Measurements from ENCODE around the gene HIPK1. TPM values are rescaled to one million over a fixed set of nuclear protein-coding genes. Genes with fewer than 3 reads are reported as not detected.

The HIPK1 gene
- total RNA-seq, 1 experiment from 2014 or later: 41.5 TPM

GRCh38 chr1:113983826-113984225 is 54.7 kb downstream of the HIPK1 start:
- BruUV-seq (replicated peaks): no TSS peak
- DNase-seq (ENCODE audit: low read depth, low spot score): no peak
- in situ Hi-C loops (cut with HindIII; ENCODE audit: low pct_unique_long_range_greater_than_20kb, low sequenced_read_pairs): no loop called here
- no peak for TF ChIP-seq REST (IDR thresholded peaks at IDR 0.05; ENCODE audit: insufficient read depth in 1 of 2, low read depth in 2 of 2, low read length in 1 of 2)
- no peak for TF ChIP-seq POLR2AphosphoS5 (IDR thresholded peaks at IDR 0.05; ENCODE audit: low read depth, low read length)
- TF ChIP-seq CTCF (IDR thresholded peaks at IDR 0.05): no peak
- no peak for TF ChIP-seq SIN3A (IDR thresholded peaks at IDR 0.05; ENCODE audit: borderline replicate concordance, insufficient read depth, low read depth, low read length)
- TF ChIP-seq TCF7L2 (IDR thresholded peaks at IDR 0.05; ENCODE audit: low read depth, low read length): no peak
- CTCF ChIA-PET: no interaction called here
- POLR2A ChIA-PET: no interaction called here
- Histone ChIP-seq H3K4me3 (ENCODE audit: low read depth in 2 of 2, low read length in 2 of 2) (no peak overlapping the region), H3K36me3 (ENCODE audit: control insufficient read depth, insufficient read depth, low read length) (no peaks in the 10 kb centered on the region), H3K9me3 (ENCODE audit: control insufficient read depth, insufficient read depth, low read depth, low read length) (no peaks in the 10 kb centered on the region), H3K27ac (ENCODE audit: low read length) (no peak overlapping the region), H3K27me3 (ENCODE audit: control insufficient read depth, insufficient read depth, low read length) (no peaks in the 10 kb centered on the region), H3K4me1 (ENCODE audit: control insufficient read depth, insufficient read depth, low read length) (no peaks in the 10 kb centered on the region)
- ATAC-seq: no peak
- intact Hi-C loops (cut with micrococcal nuclease; ENCODE audit: unreplicated experiment): no loop called here

- no peaks in the 10 kb centered on the region for H3K36me3 ChIP-seq (ENCODE audit: control insufficient read depth, insufficient read depth, low read length)
- no peaks in the 10 kb centered on the region for H3K9me3 ChIP-seq (ENCODE audit: control insufficient read depth, insufficient read depth, low read depth, low read length)
- no peak overlapping the region for H3K4me3 ChIP-seq (ENCODE audit: low read depth in 2 of 2, low read length in 2 of 2)
- DNase-seq (ENCODE audit: low read depth, low spot score): no peak
- H3K27me3 ChIP-seq (ENCODE audit: control insufficient read depth, insufficient read depth, low read length): no peaks in the 10 kb centered on the region
- intact Hi-C loops (cut with micrococcal nuclease; ENCODE audit: unreplicated experiment) (no loop called here), in situ Hi-C loops (cut with HindIII; ENCODE audit: low pct_unique_long_range_greater_than_20kb, low sequenced_read_pairs) (no loop called here)
- TF ChIP-seq TCF7L2 (IDR thresholded peaks at IDR 0.05; ENCODE audit: low read depth, low read length): no peak
- no peak for TF ChIP-seq SIN3A (IDR thresholded peaks at IDR 0.05; ENCODE audit: borderline replicate concordance, insufficient read depth, low read depth, low read length)
- no peak for TF ChIP-seq CTCF (IDR thresholded peaks at IDR 0.05)
- TF ChIP-seq REST (IDR thresholded peaks at IDR 0.05; ENCODE audit: insufficient read depth in 1 of 2, low read depth in 2 of 2, low read length in 1 of 2): no peak
- TF ChIP-seq POLR2AphosphoS5 (IDR thresholded peaks at IDR 0.05; ENCODE audit: low read depth, low read length): no peak
- H3K4me1 ChIP-seq (ENCODE audit: control insufficient read depth, insufficient read depth, low read length): no peaks in the 10 kb centered on the region
- ChIA-PET POLR2A (no interaction called here), CTCF (no interaction called here)
- H3K27ac ChIP-seq (ENCODE audit: low read length): no peak overlapping the region
- BruUV-seq (replicated peaks): no TSS peak
- no peak for ATAC-seq
These were observed 55.6 kb downstream of the HIPK1 start for GRCh38 chr1:113984710-113985109.

All from Panc1 (cell line).